HG02642 (cell line): ENCODE measurements around the gene PIK3R4.

ENCODE experiments used
- ATAC-seq: cut with Tn5 transposase; IDR thresholded peaks from one replicate; pipeline ENCODE4 v1.9.1; 2021; ENCODE audit warnings: mild to moderate bottlenecking; ENCODE audit not compliant: unreplicated experiment, poor library complexity

PIK3R4 gene

DNA sequence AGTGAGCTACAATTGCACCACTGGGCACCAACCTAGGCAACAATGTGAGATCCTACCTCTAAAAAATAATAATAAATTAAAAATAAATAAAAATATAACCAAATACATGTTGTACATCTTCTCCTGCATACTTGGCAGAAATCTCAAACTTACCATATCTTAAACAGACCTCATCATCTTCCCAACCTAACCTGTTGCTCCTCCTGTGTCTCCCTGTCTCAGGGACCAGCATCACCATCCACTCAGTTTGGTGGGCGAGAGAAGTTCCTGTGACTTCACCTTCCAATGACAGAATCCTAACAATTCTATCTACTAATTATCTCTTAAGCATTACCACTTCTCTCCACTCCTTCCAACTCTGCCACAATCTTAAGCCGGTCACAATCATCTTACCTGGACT is 3.3 kb downstream of the PIK3R4 start:
- no peak for ATAC-seq

GRCh38 chr3:130741946-130742610 is 4.6 kb downstream of the PIK3R4 start:
- no peak for ATAC-seq

GRCh38 chr3:130739848-130740247 is 6.8 kb downstream of the PIK3R4 start:
- ATAC-seq, result no peak

DNA sequence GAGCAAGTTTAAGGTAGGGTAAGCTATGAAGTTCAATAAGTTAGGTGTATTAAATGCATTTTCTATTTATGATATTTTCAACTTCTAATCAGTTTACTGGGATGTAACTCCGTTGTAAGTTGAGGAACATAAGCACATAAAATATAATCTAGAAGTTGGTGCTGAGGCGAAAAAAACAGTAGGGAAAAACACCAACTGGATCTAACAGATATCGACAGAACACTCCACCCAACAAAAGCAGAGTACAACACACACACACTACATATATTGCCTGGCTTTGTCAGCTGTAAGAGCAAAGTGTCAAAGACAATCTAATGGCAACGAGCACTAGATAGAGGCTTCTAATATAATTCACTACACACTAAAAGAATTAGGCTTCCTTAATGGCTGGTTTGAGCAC is 8.4 kb downstream of the PIK3R4 start:
- ATAC-seq, result no peak

DNA sequence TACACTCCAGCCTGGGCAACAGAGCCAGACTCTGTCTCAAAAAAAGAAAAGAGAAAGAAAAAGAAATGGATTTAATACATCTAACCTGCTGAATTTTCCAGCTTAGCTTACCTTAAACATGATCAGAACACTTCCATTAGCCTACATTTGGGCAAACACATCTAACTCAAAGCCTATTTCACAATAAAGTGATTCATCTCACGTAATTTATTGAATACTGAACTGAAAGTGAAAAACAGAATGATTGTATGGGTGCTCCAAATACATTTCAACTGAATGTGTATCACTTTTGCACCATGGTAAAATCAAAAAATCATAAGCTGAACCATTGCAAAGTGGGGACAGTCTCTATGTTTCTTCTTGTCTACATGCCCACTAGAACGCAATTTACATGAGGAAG is 9.0 kb downstream of the PIK3R4 start:
- no peak for ATAC-seq

- ATAC-seq, result no peak
Measured at GRCh38 chr3:130733236-130733875, 13.3 kb downstream of the PIK3R4 start.

DNA sequence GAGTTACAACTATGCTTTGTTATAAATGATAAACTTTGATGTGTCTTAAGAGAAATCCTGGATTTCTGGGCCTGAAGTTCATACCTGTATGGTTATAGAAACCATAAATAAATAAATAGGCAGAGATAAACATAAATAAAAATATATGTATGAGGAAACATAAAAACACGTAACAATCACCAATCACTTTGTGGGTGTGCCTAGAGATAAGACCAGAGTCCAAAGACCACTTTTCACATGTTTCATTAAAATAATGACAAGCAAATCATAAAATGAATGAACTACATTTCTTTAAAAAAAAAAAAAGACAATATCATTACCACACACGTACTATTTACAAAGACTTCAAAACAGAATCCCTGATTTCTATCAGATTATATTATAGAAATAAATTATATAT is 14.1 kb downstream of the PIK3R4 start:
- ATAC-seq, result no peak

DNA sequence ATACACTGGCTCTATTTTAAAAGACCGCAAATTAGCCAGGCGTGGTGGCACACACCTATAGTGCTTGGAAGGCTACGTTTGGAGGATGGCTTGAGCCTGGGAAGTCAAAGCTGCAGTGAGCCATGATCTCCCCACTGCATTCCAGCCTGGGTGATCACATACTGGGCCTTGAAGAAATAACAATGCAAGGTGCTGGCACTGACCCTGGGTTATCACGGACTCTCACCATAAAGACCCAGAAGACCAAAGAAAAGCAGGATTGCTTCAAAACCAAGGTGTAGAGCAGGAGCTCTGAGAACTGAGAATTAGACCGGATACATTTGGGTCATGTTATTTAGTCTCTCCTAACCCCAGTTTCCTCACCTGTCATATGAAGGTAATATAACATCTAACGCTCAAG is 14.8 kb downstream of the PIK3R4 start:
- no peak for ATAC-seq

DNA sequence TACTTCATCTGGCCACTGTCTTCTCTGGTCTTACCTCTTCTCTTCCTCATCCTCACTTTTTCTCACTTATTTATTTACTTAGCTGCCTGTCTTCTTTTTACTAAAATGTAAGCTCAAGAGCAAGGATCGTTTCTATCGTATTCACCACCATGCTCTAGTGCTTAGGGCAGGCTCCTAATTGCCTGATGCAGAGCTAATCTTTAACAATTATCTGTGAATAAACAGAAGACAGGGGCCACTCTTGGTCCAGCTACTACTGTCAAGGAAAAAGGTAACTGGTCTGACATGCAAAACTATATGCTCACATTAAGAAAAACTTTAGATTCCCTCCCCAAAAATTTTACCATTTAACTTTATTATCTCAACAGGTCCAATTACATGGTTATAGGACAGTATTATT is 17.5 kb downstream of the PIK3R4 start:
- ATAC-seq, result no peak

DNA sequence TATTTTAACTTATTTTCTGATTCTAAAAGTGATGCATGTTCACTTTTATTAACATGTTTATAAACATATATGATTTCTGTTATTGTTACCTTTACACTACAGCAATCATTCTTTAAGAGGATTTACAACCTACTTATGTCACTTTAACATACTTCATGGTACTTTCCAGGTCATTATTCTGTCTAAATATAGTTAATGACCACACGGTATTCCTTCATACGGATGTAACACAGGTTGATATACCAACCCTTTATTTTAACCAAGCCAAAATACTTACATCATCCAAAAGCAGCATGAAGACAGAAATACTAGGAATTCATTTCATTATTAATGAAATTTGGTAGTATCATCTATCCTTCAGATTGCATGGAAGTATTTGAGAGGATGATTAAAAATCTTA is 18.6 kb downstream of the PIK3R4 start:
- ATAC-seq, result no peak

DNA sequence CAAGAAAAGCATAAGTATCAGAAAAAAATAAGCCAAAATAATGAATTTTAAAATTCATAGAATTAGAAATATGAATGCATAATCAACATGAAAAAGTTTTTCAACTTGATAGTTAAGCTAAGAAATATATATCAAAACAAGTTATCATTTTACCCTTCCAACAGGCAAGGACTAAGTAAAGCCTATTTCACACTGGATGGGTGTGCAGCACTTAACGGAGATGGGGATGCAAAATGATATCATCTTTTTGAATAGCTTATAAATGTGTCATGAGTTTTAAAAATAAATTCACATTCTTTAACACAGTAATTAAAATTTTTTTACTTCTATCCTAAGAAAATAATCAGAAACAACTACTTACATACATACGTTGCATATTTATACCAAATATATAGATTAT is 20.9 kb downstream of the PIK3R4 start:
- ATAC-seq, result no peak

GRCh38 chr3:130715616-130716015 is 31.0 kb downstream of the PIK3R4 start:
- no peak for ATAC-seq

DNA sequence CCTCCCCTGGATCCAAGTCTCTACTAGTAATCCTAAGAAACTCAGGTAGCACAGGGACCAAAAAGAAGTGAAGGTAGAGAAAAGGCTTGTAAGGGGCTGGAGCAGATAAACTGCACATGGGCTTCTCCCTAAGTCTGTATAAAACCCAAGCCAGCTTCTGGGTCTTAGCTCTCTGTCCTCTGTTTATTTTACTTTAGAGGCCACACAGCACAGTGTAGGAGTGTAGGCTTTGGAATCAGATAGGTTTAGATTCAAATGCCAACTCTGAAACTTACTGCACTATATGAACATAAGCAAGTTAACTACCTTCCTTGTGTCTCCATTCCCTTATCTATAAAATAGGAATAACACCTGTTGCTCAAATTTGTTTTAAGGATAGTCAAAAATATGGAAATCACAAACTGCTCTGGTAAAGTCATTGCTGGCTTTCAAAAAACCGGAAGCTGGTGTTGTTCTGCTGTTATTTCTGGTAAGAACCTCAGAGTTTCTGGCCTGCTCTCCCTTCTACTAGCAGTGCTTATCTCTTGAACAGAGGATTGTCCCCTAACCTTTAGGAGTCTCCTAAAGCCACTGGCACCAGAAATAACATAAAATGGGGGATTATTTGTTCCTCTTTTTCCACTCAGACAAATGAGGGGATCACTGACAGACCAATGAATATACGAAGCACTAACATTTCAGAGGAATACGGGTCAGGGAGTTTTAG is 33.8 kb downstream of the PIK3R4 start:
- no peak for ATAC-seq

DNA sequence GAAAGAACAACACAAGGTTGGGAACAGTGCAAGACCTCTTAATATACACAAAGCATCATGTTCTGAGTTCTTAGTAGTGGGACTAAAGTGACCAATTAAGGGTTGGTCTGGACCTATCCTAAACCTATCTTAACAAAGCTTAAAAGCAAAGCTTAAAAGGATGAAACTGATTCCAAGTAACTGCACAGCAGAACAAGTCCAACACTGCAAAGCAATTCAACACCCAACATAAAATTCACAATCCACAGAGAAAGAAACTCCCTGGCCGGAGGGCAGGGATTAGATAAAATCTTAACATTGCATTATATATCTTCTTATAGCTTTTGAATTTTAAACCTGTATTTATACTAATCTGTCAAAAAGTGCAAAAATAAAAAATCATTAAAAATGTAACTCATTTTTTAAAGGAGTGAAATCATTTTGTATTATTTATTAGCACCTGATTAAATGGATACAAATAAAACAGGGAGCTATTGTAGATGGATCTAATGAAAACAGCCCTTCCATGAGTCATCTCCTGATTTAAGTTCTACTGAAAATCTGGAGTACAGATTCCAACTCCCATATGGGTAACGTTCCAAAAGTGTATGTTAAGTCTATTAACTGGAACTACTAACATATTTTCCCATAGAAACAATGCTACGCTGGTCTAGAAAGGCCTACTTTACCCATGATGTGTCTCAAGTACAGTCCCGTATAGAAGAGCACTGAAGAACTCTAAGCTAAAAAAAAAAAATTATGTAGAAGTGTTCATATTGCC is 34.9 kb downstream of the PIK3R4 start:
- no peak for ATAC-seq

GRCh38 chr3:130709671-130710070 is 37.0 kb downstream of the PIK3R4 start:
- ATAC-seq, result no peak

DNA sequence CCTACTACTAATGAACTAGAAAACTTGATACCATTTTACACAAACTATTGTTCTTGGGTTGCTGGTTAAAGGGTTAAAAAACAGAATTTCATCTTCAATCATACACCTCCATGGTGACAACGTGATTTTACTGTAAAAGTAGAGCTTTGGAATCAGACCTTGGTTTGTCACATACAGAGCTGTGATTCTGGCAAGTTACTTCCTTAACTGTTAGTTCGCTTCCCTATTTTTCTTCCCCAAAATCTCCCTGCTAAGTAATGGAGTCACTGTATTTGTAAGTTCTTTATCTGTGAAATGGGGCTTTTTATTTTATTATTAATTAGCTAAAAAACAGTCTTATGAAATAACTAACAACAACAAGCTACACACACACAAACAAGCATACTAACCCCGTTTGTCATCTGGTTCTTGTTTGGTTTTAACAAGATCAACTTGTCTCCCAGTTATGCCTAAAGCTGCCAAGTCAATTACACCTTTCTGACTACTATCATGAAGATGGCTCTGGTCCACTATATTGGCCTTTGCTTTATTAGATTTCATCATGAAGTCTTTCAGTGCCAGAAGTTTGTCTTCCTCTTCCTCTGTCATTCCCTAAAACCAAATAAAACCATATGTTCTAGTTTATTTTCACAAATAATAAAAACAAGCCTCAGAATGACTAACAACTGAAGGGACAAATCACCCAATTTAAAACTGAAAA is 38.6 kb downstream of the PIK3R4 start:
- ATAC-seq, result no peak

DNA sequence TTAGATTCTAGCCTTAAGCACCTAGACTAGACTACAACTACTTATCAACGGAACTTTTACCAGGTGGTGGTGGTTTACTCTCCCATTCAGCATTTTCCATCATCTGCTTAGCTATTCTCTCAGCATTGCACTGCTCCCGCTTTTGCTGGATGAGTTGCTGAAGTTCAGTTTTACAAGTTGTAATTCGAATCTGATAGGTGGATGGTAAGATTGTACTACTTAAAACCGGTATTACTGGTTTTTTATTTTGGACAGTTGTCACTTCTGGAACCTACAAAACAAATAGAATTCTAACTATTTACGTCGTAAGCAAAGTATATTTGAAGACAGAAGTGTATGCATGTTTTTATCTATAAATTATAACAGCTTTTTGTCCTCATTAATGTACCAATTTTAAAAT is 41.1 kb downstream of the PIK3R4 start:
- ATAC-seq, result no peak

DNA sequence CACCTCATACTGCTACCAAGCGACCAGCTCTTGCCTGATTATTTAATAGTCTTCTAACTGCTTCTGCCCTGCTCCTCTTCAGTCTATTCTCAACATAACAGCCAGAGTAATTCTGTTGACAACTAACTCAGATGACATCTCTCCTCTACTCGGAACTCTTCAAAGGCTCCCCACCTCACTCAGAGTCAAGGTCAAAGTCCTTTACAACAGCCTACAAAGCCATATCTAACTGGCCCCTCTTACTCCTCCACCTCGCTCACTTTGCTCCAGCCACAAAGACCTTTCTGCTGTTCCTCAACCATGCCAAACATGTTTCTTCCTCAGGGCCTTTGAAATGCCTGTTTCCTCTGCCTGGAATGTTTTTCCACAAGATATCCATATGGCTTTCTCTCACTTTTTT is 43.6 kb downstream of the PIK3R4 start:
- no peak for ATAC-seq

DNA sequence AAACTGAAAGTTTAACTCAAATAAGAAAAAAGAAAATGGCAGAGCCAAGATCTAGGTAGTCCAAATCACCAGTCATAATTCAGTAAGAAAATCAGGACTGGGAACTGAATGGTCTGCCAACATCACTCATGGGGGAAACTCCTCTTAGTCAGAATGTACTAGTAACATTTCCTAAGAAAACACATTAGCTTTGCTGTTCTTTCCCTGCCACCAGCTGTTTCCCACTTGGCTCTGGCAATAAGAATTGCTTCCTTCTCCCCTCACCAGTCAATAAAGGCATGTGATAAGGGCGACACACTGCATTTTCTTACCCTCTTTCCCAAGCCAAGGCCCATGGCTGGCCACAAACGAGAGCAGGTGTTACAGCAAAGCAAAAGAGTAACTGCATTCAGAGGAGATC is 46.1 kb downstream of the PIK3R4 start:
- ATAC-seq, result no peak

GRCh38 chr3:130699765-130700164 is 46.9 kb downstream of the PIK3R4 start:
- ATAC-seq, result no peak
